ENCODE measurements around the gene GSTT4. TPM values are rescaled to one million over a fixed set of nuclear protein-coding genes. Genes with fewer than 3 reads are reported as not detected.
"Not testable (repeated sequence)": the region's sequence is repeated elsewhere in the genome, so short reads cannot be mapped to it uniquely, and the experiment has no call there.

Gene GSTT4
- total RNA-seq, 1 experiment from 2014 or later = not detected

GRCh38 chr22:23951383-23951782, 53.9 kb downstream of the GSTT4 start:
- H3K4me1 ChIP-seq (ENCODE audit: insufficient read depth, low read length); H3K4me3 ChIP-seq (ENCODE audit: low read length); H3F3A ChIP-seq (ENCODE audit: low read length, unreplicated experiment); DNase-seq; H4K20me1 ChIP-seq (ENCODE audit: low read length); H2AFZ ChIP-seq (ENCODE audit: low read length); POLR2A ChIA-PET (ENCODE audit: unreplicated experiment); ATAC-seq; H3K36me3 ChIP-seq (ENCODE audit: low read depth, low read length); H3K9ac ChIP-seq (ENCODE audit: low read length); H3K27me3 ChIP-seq (ENCODE audit: low read length); CTCF ChIA-PET; H3K27ac ChIP-seq (ENCODE audit: low read length); BruUV-seq (replicated peaks); H3K9me3 ChIP-seq (ENCODE audit: low read length); H3K4me2 ChIP-seq (ENCODE audit: low read length); H3K9me2 ChIP-seq (replicated peaks; ENCODE audit: low read length); H3K79me2 ChIP-seq (ENCODE audit: low read length): not testable (repeated sequence)
- intact Hi-C loops (cut with micrococcal nuclease) = loop anchor here (10.0 kb wide), 1 partner anchor 223 kb away; no protein-coding TSS in a partner anchor

- intact Hi-C loops (cut with micrococcal nuclease) = loop anchor here (10.0 kb wide), 1 partner anchor 225 kb away; no protein-coding TSS in a partner anchor
- H3K79me2 ChIP-seq (ENCODE audit: low read length); H2AFZ ChIP-seq (ENCODE audit: low read length); H4K20me1 ChIP-seq (ENCODE audit: low read length); H3K27ac ChIP-seq (ENCODE audit: low read length); DNase-seq; H3K36me3 ChIP-seq (ENCODE audit: low read depth, low read length); H3K27me3 ChIP-seq (ENCODE audit: low read length); BruUV-seq (replicated peaks); POLR2A ChIA-PET (ENCODE audit: unreplicated experiment); ATAC-seq; H3K9me3 ChIP-seq (ENCODE audit: low read length); H3F3A ChIP-seq (ENCODE audit: low read length, unreplicated experiment); H3K4me1 ChIP-seq (ENCODE audit: insufficient read depth, low read length); H3K4me2 ChIP-seq (ENCODE audit: low read length); H3K4me3 ChIP-seq (ENCODE audit: low read length); H3K9me2 ChIP-seq (replicated peaks; ENCODE audit: low read length); H3K9ac ChIP-seq (ENCODE audit: low read length); CTCF ChIA-PET: not testable (repeated sequence)
Measured at GRCh38 chr22:23949764-23950163, 55.5 kb downstream of the GSTT4 start.

Other genes starting within 250 kb of the GSTT4 start
- gene C22orf15, start 242.5 kb downstream of the GSTT4 start, total RNA-seq (2014; rRNA removed) = not detected in 2 replicates
- 52.2 and 98.1 TPM in 2 replicates for gene CHCHD10, start 237.5 kb downstream of the GSTT4 start, total RNA-seq (2014; rRNA removed)
- gene MMP11, start 232.6 kb downstream of the GSTT4 start, total RNA-seq (2014; rRNA removed) = 2.4 and 5.9 TPM in 2 replicates
- 85.9 and 96.8 TPM in 2 replicates for gene SMARCB1, start 218.5 kb downstream of the GSTT4 start, total RNA-seq (2014; rRNA removed)
- not detected in 2 replicates for gene DERL3, start 166.4 kb downstream of the GSTT4 start, total RNA-seq (2014; rRNA removed)
- 8.0 and 9.4 TPM in 2 replicates for gene SLC2A11, start 147.6 kb downstream of the GSTT4 start, total RNA-seq (2014; rRNA removed)
- 884 and 957 TPM in 2 replicates for gene MIF, start 111.1 kb downstream of the GSTT4 start, total RNA-seq (2014; rRNA removed)
- 2.6 and 3.2 TPM in 2 replicates for gene GSTT2B, start 44.3 kb downstream of the GSTT4 start, total RNA-seq (2014; rRNA removed)
- 0.73 TPM in 1 of 2 replicates, not detected in the other for gene DDTL, start 38.6 kb downstream of the GSTT4 start, total RNA-seq (2014; rRNA removed)
- gene DDT, start 31.0 kb downstream of the GSTT4 start, total RNA-seq (2014; rRNA removed) = 203 and 222 TPM in 2 replicates
- gene GSTT2, start 25.3 kb downstream of the GSTT4 start, total RNA-seq (2014; rRNA removed) = not detected in 2 replicates
- gene CABIN1, start 5.9 kb upstream of the GSTT4 start, total RNA-seq (2014; rRNA removed) = 37.3 and 41.1 TPM in 2 replicates
- gene SUSD2, start 176.0 kb upstream of the GSTT4 start, total RNA-seq (2014; rRNA removed) = 1.3 and 1.6 TPM in 2 replicates
- 0.04 and 0.12 TPM in 2 replicates for gene GGT5, start 239.6 kb upstream of the GSTT4 start, total RNA-seq (2014; rRNA removed)